B cell (primary cell): ENCODE results near the gene TMEM130.

Experiments
- CTCF ChIP-seq: fragments of 200-600 bp; IDR thresholded peaks from one replicate; pipeline ENCODE4 v1.8.0; 2022; ENCODE audit warnings: antibody characterized with exemption, mild to moderate bottlenecking
- EZH2 ChIP-seq: IDR thresholded peaks from 2 replicates; pipeline ENCODE4 v1.6.1; 2012; ENCODE audit warnings: borderline replicate concordance, low read depth, mild to moderate bottlenecking, moderate library complexity, low read length; ENCODE audit not compliant: insufficient read depth, poor library complexity, severe bottlenecking

DNA sequence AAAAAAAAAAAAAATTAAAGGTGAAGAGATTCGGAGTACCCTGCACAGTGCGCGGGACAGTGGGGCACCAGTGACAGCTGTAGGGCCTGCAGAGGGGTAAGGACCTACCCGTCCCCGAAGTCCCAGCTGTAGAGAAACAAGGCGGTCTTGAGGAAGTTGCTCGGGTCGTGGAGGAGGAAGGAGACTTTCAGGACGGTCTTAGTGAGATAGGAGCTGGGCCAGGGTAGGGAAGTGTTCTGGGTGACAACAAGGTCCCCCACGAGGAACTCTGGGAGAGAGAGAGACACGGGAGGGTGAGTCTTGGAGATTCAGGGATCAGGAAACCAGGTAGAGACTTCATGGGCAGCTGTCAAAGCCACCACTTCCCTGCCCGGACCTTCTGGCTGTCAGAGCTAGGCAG, 9.7 kb downstream of the TMEM130 start:
- TF ChIP-seq CTCF (no peak), EZH2 (no peak)
